AG10803 (cell line): ENCODE data around the gene TEP1.

Source experiments
- DNase-seq: peaks from one replicate; pipeline ENCODE4 v3.0.0; 2010; ENCODE audit warnings: low read depth
- H3K4me3 ChIP-seq: 2 replicates; pipeline ENCODE4 v1.5.1; 2011; ENCODE audit warnings: mild to moderate bottlenecking, low read length, control low read depth
- TF ChIP-seq, protein P1 (sequence below): conservative IDR thresholded peaks from 2 replicates; pipeline ENCODE4 v1.5.1; 2011; ENCODE audit warnings: mild to moderate bottlenecking, low read length, control low read depth, inconsistent platforms

Gene TEP1

DNA sequence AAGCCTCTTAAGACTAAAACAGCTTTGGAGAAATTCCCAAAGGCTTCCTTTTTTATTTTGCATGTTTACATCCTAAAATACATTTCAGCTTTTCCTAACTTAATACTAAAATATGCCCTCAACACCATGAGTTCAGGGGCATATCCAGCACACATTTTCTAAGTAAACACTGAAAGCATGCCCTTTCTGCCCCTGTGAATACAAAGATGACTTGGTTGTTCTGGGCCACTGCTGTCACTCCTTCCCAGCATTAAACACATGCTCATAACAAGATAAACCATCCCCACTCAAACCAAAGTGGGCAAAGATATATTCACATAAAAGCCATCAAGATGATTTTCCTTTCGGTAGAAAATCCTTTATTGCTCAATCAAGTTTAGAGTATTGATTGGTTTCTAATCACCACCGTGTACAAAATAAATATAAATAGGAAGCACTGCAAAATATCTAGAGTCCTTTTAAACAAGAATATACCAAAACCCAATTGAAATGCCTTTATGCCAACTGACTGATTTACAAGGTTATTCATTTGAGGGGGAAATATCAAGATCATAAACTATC is 82.2 kb downstream of the TEP1 start:
- TF ChIP-seq, protein P1, sequence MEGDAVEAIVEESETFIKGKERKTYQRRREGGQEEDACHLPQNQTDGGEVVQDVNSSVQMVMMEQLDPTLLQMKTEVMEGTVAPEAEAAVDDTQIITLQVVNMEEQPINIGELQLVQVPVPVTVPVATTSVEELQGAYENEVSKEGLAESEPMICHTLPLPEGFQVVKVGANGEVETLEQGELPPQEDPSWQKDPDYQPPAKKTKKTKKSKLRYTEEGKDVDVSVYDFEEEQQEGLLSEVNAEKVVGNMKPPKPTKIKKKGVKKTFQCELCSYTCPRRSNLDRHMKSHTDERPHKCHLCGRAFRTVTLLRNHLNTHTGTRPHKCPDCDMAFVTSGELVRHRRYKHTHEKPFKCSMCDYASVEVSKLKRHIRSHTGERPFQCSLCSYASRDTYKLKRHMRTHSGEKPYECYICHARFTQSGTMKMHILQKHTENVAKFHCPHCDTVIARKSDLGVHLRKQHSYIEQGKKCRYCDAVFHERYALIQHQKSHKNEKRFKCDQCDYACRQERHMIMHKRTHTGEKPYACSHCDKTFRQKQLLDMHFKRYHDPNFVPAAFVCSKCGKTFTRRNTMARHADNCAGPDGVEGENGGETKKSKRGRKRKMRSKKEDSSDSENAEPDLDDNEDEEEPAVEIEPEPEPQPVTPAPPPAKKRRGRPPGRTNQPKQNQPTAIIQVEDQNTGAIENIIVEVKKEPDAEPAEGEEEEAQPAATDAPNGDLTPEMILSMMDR, result no peak
- DNase-seq, result no peak
- no peak overlapping the region for H3K4me3 ChIP-seq

DNA sequence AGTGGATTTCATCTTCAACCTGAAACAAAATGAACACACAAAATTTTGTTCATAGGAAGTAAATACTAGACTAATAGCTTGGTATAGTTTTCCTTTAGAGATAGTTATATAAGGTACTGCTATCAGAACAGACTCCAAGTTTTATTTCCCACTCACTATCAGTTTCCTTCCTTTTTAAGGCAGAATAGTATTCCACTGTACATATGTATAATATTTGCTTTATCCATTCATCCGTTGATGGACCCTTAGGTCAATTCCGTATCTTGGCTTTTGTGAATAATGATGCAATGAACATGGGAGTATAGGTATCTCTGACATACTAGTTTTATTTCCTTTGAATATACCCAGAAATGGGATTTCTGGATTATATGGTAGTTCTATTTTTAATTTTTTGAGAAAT is 83.9 kb downstream of the TEP1 start:
- TF ChIP-seq, protein P1, result no peak
- no peak overlapping the region for H3K4me3 ChIP-seq
- DNase-seq, result no peak

DNA sequence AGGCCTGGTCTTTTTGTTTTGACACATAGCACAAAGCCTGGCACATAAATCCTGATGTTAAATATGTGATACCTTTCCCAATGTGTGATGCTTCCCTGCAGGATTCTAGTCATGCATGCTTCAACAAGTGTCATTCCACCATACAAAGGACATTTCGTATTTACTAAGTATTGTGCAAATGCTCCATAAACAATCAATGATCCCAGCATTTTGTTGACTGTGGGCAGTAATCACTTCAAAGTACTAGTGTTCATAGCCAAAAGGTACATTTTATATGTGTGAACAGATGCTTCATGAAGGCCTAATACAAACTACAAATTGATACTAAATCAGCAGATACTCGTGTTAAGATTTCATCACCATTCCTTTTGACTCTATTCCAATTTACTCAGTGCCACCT is 84.6 kb downstream of the TEP1 start:
- H3K4me3 ChIP-seq, result no peak overlapping the region
- no peak for DNase-seq
- TF ChIP-seq, protein P1, result no peak

DNA sequence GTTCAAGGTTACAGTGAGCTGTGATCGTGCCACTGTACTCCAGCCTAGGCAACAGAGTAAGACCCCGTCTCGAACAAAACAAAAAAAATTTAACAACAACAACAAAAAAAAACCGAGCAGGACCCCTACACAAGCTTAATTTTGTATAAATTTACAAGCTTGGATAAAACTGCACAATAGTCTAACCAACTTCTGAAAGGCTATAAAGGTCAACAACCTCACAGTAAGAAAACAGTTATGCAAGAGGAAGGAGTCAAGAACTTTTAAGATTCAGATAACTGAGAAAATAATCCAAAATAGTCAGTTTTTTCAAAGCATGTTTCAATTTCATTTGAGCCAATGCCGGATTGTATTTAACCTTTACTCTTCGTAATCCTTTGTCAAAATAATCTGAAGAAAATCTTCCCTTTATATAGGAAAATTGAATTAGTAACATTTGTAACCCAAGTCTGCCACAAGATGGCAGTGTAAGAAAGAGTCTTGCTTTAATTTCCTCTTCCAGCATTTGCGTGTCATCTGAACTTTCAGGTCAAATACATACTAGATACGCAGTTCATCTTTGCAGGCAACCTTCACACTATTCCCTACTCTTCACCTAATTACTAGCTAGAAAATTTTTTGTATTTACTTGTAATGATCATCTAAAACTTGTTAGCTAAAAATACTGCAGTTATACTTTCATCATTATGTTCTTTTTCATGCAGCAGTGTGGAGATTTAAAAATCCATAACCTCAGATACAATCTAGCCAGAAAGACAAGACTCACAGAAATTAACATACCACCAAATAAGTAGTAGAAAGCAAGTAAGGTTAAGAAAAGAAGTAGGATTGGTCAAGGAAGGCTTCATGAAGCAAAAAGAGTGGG is 86.1 kb downstream of the TEP1 start:
- DNase-seq, result peak; percentile 68
- TF ChIP-seq, protein P1, result peak; percentile 74
- H3K4me3 ChIP-seq, result no peak overlapping the region

DNA sequence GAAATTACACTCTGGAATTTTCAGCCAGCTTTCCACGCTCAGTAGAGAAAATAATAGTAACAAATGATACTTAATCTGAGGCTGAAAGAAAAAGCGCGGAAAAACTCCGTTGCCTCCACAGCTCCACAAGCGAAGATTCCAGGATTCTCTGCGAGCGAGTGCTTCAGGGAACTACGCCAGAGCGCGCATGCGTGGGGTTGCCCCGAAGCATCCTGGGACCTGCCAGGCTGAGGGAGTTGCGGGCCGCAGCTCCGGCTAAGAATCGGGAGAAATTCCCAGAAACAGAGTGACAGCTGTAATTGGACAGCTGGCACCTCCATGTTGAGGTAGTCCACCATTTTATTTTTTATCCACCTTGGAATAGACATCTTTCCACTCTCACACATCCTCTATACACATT is 95.6 kb downstream of the TEP1 start:
- no peak overlapping the region for H3K4me3 ChIP-seq
- no peak for DNase-seq
- TF ChIP-seq, protein P1, result no peak
